ENCODE results near the gene SCART1.

SCART1 gene

DNA sequence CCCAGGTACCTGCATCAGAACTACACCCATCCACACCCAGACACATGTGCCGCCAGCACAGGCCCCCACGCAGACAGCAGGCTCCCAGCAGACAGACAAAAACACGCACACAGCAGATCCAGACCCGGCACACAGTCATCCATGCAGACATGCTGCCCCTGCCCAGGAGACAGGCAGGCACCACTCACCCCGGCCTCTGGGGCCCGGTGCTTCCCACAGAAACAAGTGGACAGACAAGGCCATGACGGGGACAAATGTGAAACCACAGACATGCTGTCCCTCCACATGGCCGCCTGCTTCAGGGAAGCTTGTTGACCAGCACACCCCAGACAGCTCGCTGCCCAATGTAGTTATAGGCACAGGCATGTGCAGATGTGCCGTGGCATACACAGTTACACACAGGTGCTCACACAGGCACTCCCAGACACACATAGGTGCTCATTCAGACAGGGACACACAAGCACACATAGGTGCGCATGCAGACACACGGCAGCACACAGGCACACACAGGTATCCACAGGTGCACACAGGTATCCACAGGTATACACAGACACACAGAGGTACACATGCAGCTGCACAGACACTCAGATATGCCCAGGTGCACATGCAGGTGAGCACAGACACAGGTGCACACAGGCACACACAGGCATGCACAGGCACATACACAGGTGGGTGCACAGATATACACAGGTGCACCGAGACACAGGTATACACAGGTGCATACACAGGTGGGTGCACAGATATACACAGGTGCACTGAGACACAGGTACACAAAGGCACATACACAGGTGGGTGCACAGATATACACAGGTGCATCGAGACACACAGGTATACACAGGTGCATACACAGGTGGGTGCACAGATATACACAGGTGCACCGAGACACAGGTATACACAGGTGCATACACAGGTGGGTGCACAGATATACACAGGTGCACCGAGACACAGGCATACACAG lies 10.5 kb upstream of the SCART1 start:
- no CpG with 5 or more reads among the region's 16 CpGs for WGBS (ENCODE audit: extremely low coverage, insufficient coverage, low lambda C conversion rate)
- no peak overlapping the region for H4K8ac ChIP-seq (ENCODE audit: low read depth, low read length)
- no peaks in the 10 kb centered on the region for H3K79me1 ChIP-seq (ENCODE audit: low read length)
- H3K56ac ChIP-seq (ENCODE audit: low read length), result no peak overlapping the region
- no peak overlapping the region for H3K4me2 ChIP-seq (ENCODE audit: low read length)
- H3K4me3 ChIP-seq (ENCODE audit: low read length), result no peak overlapping the region
- no peak overlapping the region for H2BK15ac ChIP-seq (replicated peaks; ENCODE audit: low read depth)
- no peaks in the 10 kb centered on the region for H3K27me3 ChIP-seq (ENCODE audit: insufficient read depth, low read length, poor library complexity)
- H3K4ac ChIP-seq (ENCODE audit: low read depth, low read length), result no peak overlapping the region
- no peak for DNase-seq
- H3K23ac ChIP-seq (ENCODE audit: low read length), result no peak overlapping the region
- no peaks in the 10 kb centered on the region for H3K36me3 ChIP-seq (ENCODE audit: control insufficient read depth, insufficient read depth, low read length)
- no peak overlapping the region for H2AK5ac ChIP-seq (ENCODE audit: low read length)
- H2BK5ac ChIP-seq (ENCODE audit: low read length), result no peak overlapping the region
- no peak overlapping the region for H3K18ac ChIP-seq (ENCODE audit: low read length)
- no peaks in the 10 kb centered on the region for H3K79me2 ChIP-seq (ENCODE audit: control insufficient read depth, insufficient read depth, low read length)
- H3K4me1 ChIP-seq (ENCODE audit: control insufficient read depth, low read depth, low read length), result no peaks in the 10 kb centered on the region
- no peak overlapping the region for H3K27ac ChIP-seq (ENCODE audit: low read depth, low read length)
- H4K5ac ChIP-seq (ENCODE audit: low read length), result no peak overlapping the region
- H3K9ac ChIP-seq (ENCODE audit: low read length), result no peak overlapping the region
- H2BK120ac ChIP-seq (ENCODE audit: low read depth, low read length), result no peak overlapping the region

DNA sequence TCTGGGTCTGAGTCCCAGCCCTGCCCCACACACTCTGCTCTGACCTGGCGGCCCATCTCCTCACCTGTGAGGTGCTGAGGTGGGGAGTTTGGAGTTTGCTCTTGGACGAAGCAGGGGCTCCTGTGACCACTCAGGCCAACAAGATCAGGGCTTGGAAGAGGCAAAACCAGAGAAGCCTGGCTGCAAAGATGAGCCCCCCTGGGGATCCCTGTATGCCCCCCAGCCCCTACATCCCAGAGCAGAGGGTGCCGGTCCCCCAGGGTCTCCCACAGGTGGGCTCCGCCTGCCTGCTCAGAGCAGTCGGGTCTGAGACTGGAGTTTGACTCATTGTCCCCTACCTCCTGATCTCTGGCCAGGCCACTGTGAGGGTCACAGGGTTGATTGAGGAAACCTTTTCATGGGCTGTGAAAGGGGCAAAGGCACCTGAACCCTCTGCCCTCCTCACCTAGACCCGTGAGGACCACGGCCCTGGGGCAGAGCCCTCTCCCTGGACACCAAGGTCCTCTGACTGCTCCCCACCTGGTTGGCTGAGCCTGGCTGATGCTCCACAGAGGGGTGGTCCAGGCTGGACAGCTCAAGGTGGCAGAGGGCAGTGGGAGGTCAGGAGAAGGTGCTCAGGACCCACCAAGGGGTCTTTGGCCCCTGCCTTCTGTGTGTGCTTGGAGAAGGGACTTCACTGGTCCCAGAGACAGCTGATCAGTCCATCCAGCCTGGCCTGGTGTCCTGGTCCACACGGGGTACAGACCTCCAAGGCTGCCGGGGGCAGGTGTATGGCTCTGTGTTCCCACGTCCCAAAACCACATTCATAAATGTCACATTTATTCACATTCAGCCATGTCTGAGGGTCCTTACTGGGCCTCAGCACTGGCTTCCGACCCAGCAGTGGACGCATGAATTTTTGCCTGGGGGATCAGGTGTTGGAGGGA lies 9.1 kb upstream of the SCART1 start:
- Histone ChIP-seq H2BK120ac (ENCODE audit: low read depth, low read length) (no peak overlapping the region), H3K18ac (ENCODE audit: low read length) (no peak overlapping the region), H3K79me2 (ENCODE audit: control insufficient read depth, insufficient read depth, low read length) (no peaks in the 10 kb centered on the region), H3K79me1 (ENCODE audit: low read length) (no peaks in the 10 kb centered on the region), H3K27ac (ENCODE audit: low read depth, low read length) (no peak overlapping the region), H4K5ac (ENCODE audit: low read length) (no peak overlapping the region), H3K23ac (ENCODE audit: low read length) (no peak overlapping the region), H3K4ac (ENCODE audit: low read depth, low read length) (no peak overlapping the region), H2AK5ac (ENCODE audit: low read length) (no peak overlapping the region), H2BK5ac (ENCODE audit: low read length) (no peak overlapping the region), H3K9ac (ENCODE audit: low read length) (no peak overlapping the region), H4K8ac (ENCODE audit: low read depth, low read length) (no peak overlapping the region), H2BK15ac (replicated peaks; ENCODE audit: low read depth) (no peak overlapping the region), H3K4me3 (ENCODE audit: low read length) (no peak overlapping the region), H3K27me3 (ENCODE audit: insufficient read depth, low read length, poor library complexity) (no peaks in the 10 kb centered on the region), H3K36me3 (ENCODE audit: control insufficient read depth, insufficient read depth, low read length) (no peaks in the 10 kb centered on the region), H3K4me2 (ENCODE audit: low read length) (no peak overlapping the region), H3K56ac (ENCODE audit: low read length) (no peak overlapping the region), H3K4me1 (ENCODE audit: control insufficient read depth, low read depth, low read length) (no peaks in the 10 kb centered on the region)
- DNase-seq, result no peak
- no CpG with 5 or more reads among the region's 12 CpGs for WGBS (ENCODE audit: extremely low coverage, insufficient coverage, low lambda C conversion rate)

DNA sequence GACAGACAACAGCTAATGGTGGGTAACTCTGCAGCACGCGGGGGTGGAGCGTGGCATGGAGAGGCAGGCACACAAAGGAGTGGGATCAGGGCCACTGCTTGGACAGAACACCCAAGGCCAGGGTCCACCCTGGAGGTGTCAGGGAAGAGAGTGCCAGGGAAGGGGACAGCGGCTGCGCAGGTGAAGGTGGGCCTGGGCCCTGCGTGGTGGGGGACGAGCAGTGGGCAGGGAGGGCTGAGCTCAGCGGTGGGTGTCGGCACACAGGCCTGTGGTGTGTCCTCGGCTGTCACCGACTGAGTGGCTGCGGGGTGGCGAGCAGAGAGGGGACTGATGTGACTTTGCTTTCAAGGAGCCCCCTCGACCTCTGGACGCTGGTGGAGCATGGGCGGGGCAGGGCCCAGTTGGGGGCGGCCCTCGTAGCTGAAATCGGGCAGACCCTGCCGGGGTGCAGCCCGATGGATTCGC lies 8.4 kb upstream of the SCART1 start:
- Histone ChIP-seq H3K79me2 (ENCODE audit: control insufficient read depth, insufficient read depth, low read length) (no peaks in the 10 kb centered on the region), H3K27me3 (ENCODE audit: insufficient read depth, low read length, poor library complexity) (no peaks in the 10 kb centered on the region), H3K4me1 (ENCODE audit: control insufficient read depth, low read depth, low read length) (no peaks in the 10 kb centered on the region), H2AK5ac (ENCODE audit: low read length) (no peak overlapping the region), H2BK15ac (replicated peaks; ENCODE audit: low read depth) (no peak overlapping the region), H3K4me3 (ENCODE audit: low read length) (no peak overlapping the region), H4K5ac (ENCODE audit: low read length) (no peak overlapping the region), H3K79me1 (ENCODE audit: low read length) (no peaks in the 10 kb centered on the region), H2BK5ac (ENCODE audit: low read length) (no peak overlapping the region), H3K27ac (ENCODE audit: low read depth, low read length) (no peak overlapping the region), H2BK120ac (ENCODE audit: low read depth, low read length) (no peak overlapping the region), H3K23ac (ENCODE audit: low read length) (no peak overlapping the region), H3K9ac (ENCODE audit: low read length) (no peak overlapping the region), H3K56ac (ENCODE audit: low read length) (no peak overlapping the region), H4K8ac (ENCODE audit: low read depth, low read length) (no peak overlapping the region), H3K36me3 (ENCODE audit: control insufficient read depth, insufficient read depth, low read length) (no peaks in the 10 kb centered on the region), H3K4me2 (ENCODE audit: low read length) (no peak overlapping the region), H3K18ac (ENCODE audit: low read length) (no peak overlapping the region), H3K4ac (ENCODE audit: low read depth, low read length) (no peak overlapping the region)
- WGBS (ENCODE audit: extremely low coverage, insufficient coverage, low lambda C conversion rate), result no CpG with 5 or more reads among the region's 22 CpGs
- DNase-seq, result no peak

DNA sequence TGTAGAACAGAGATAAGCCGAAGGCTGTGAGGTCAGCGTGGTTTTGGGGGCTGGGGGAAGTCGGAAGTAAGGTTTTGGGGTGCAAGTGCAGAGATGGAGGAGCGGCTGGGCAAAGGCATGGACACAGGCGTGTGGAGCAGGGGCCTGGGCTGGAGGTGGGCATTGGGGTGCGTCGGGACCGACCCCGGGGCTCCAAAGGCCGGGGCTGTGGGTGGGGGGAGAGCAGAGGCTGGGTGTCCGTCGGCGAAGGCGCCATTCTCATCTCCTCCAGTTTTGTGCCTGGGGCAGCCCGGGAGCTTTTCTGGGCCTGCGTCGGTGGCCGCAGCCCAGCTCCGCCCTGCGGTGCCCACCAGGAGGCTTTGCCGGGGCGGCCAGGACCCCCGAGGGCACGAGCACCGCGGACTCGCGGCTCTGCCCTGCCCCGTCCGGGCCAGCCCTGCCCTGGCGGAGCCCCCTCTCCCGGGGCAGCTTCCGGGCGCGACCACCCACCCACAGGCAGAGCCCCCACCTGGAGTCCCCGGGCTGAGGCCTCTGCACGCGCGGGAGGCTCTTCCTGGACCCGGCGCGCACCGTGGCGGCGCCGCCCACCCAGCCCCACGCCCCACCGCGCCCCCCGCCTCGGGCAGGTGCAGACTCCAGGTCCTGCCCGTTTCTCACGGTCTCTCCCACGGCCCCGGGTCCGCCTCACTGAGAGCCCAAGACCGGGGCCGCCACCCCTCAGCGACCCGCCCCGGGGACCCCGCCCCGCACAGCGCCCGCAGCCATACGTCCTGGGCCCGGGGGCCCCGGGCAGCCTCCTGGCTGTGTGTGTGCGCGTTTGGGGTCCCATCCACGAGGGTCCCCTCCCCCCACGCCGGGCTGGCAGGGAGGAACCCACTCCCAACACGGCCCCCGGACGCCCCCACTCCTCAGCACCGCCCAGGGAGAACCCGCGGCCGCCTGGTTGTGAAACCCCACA lies 7.7 kb upstream of the SCART1 start:
- no peak overlapping the region for H2BK120ac ChIP-seq (ENCODE audit: low read depth, low read length)
- no peaks in the 10 kb centered on the region for H3K36me3 ChIP-seq (ENCODE audit: control insufficient read depth, insufficient read depth, low read length)
- H3K9ac ChIP-seq (ENCODE audit: low read length), result no peak overlapping the region
- no peak overlapping the region for H2BK5ac ChIP-seq (ENCODE audit: low read length)
- H4K8ac ChIP-seq (ENCODE audit: low read depth, low read length), result no peak overlapping the region
- H3K4ac ChIP-seq (ENCODE audit: low read depth, low read length), result no peak overlapping the region
- no peak overlapping the region for H3K23ac ChIP-seq (ENCODE audit: low read length)
- H4K5ac ChIP-seq (ENCODE audit: low read length), result no peak overlapping the region
- H2AK5ac ChIP-seq (ENCODE audit: low read length), result no peak overlapping the region
- H3K4me3 ChIP-seq (ENCODE audit: low read length), result no peak overlapping the region
- H3K27me3 ChIP-seq (ENCODE audit: insufficient read depth, low read length, poor library complexity), result no peaks in the 10 kb centered on the region
- H3K18ac ChIP-seq (ENCODE audit: low read length), result no peak overlapping the region
- DNase-seq, result no peak
- H3K27ac ChIP-seq (ENCODE audit: low read depth, low read length), result no peak overlapping the region
- no peaks in the 10 kb centered on the region for H3K79me1 ChIP-seq (ENCODE audit: low read length)
- no peak overlapping the region for H3K56ac ChIP-seq (ENCODE audit: low read length)
- no CpG with 5 or more reads among the region's 80 CpGs for WGBS (ENCODE audit: extremely low coverage, insufficient coverage, low lambda C conversion rate)
- no peaks in the 10 kb centered on the region for H3K4me1 ChIP-seq (ENCODE audit: control insufficient read depth, low read depth, low read length)
- H3K79me2 ChIP-seq (ENCODE audit: control insufficient read depth, insufficient read depth, low read length), result no peaks in the 10 kb centered on the region
- no peak overlapping the region for H2BK15ac ChIP-seq (replicated peaks; ENCODE audit: low read depth)
- no peak overlapping the region for H3K4me2 ChIP-seq (ENCODE audit: low read length)

DNA sequence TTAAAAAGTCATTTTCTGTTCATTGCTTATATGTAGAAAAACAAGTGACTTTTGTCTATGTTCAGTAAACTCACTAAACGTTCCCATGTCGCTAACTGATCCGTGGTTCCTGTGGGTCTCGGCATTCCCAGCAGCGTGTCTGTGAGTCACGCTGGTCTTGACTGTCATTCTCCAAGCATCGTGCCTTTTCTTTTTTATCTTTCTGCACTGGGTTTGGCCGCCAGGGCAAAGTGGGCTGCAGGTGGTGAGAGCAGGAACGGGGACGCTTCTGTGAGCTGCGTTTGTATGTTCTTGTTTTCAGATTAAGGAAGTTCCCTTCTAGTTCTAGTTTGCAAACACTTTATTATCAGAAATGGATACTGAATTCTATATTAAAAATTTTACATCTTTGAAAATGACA lies 6.8 kb upstream of the SCART1 start:
- Histone ChIP-seq H3K4me2 (ENCODE audit: low read length) (no peak overlapping the region), H3K27me3 (ENCODE audit: insufficient read depth, low read length, poor library complexity) (no peaks in the 10 kb centered on the region), H2BK120ac (ENCODE audit: low read depth, low read length) (no peak overlapping the region), H4K8ac (ENCODE audit: low read depth, low read length) (no peak overlapping the region), H3K9ac (ENCODE audit: low read length) (no peak overlapping the region), H3K4ac (ENCODE audit: low read depth, low read length) (no peak overlapping the region), H2BK5ac (ENCODE audit: low read length) (no peak overlapping the region), H3K79me1 (ENCODE audit: low read length) (no peaks in the 10 kb centered on the region), H3K27ac (ENCODE audit: low read depth, low read length) (no peak overlapping the region), H3K18ac (ENCODE audit: low read length) (no peak overlapping the region), H3K56ac (ENCODE audit: low read length) (no peak overlapping the region), H4K5ac (ENCODE audit: low read length) (no peak overlapping the region), H3K4me3 (ENCODE audit: low read length) (no peak overlapping the region), H2AK5ac (ENCODE audit: low read length) (no peak overlapping the region), H2BK15ac (replicated peaks; ENCODE audit: low read depth) (no peak overlapping the region), H3K36me3 (ENCODE audit: control insufficient read depth, insufficient read depth, low read length) (no peaks in the 10 kb centered on the region), H3K79me2 (ENCODE audit: control insufficient read depth, insufficient read depth, low read length) (no peaks in the 10 kb centered on the region), H3K23ac (ENCODE audit: low read length) (no peak overlapping the region), H3K4me1 (ENCODE audit: control insufficient read depth, low read depth, low read length) (no peaks in the 10 kb centered on the region)
- DNase-seq, result no peak
- WGBS (ENCODE audit: extremely low coverage, insufficient coverage, low lambda C conversion rate), result no CpG with 5 or more reads among the region's 11 CpGs

Measured in mesendoderm (in vitro differentiated cells).